ENCODE data around the gene BRD2.

Gene BRD2

DNA sequence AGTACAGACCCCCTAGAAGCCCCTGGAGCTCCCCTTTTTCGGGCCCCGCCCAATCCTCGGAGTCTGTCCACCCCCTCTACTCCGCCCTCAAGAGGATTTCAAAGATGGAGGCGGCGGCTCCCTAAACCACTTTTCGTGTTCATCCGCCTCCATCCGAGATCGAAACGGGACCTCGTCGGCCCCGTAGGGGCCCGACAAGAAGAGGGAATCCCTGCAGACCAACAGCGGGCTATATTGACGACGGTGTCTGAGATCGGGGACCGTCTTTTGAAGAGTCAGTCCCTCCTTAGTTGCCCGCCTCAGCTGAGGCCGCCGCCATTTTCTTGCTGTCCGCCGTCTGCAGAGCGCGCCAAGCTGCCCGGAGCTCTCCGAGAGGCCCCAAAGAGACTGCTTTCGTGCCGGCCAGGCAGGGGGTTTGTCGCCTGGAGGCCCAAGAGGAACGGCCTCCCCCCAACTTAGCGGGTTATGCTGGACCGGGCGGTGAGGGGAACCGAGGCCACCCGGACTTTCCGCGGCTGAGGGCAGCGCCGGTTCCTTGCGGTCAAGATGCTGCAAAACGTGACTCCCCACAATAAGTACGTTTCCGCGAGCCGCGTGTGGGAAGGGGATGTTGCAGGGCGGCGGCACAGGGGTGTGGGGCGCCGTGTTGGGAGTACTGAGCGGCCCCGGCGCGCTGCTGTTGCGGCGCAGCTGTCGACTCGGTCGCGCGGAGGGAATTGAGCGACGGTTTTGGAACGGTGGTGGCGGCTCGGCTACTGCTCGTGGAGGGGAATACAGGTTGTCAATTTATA, 4.2 kb downstream of the BRD2 start:
- DNase-seq (ENCODE audit: low read depth, low spot score): no peak
- Histone ChIP-seq H3K9me3 (ENCODE audit: low read depth, low read length) (no peaks in the 10 kb centered on the region), H3K36me3 (ENCODE audit: insufficient read depth, low read length) (peaks cover 54% of the 10 kb centered on the region), H3K9ac (ENCODE audit: insufficient read length) (peak overlapping the region; percentile 94), H3K27ac (peak overlapping the region; percentile 92), H3K4me3 (peak overlapping the region; percentile 88)
- TF ChIP-seq POLR2AphosphoS5 (IDR thresholded peaks at IDR 0.05; ENCODE audit: borderline replicate concordance, low read depth, low read length): peak; percentile 46
- no peak for TF ChIP-seq EZH2 (IDR thresholded peaks at IDR 0.05)

DNA sequence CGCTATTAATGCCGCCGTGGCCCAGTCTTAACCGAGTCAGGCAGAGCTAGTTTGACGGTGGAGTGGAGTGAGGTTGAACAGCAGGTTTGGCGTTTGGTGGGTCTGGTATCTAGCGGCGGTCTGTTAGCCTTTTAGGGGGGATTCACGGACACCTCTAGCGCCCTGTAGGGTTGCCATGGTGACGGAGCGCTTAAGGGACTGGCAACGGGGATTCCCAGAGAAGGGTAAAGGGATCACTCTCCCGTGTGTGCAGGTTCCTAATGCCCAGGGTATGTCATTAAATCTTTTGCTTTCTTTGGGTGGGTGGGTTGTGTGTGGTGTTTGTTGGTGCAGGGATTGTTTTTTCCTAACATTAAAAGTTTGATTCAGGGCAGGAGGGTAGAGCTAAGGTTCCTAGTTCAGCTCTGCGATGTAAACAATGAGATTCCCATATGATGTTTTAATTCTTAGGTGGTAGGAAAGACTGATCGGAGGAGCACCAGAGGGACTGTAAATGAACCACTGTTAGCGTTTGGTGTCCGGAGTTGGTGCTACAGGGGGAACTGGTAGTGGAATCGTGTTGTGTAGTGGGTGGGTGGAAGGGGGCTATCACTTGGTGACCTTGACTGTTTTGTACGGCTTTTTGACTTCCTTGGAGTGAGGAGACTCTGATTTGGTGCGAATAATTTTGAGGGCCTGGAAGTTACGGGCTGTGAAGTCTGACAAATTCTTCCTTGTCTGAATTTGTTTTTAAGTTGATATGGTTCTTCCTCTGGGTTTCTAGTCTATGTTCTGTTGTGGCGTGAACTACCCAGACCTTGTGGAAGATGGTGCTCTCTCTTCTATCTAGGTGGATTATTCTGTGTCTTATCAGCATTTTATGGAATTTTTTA, 5.0 kb downstream of the BRD2 start:
- DNase-seq (ENCODE audit: low read depth, low spot score): no peak
- H3K9me3 ChIP-seq (ENCODE audit: low read depth, low read length): no peaks in the 10 kb centered on the region
- no peak for TF ChIP-seq POLR2AphosphoS5 (IDR thresholded peaks at IDR 0.05; ENCODE audit: borderline replicate concordance, low read depth, low read length)
- TF ChIP-seq EZH2 (IDR thresholded peaks at IDR 0.05): no peak
- no peak for TF ChIP-seq FOXP2 (optimal IDR thresholded peaks at IDR 0.05; ENCODE audit: control extremely low read depth, extremely low read length, insufficient read depth)
- peak overlapping the region; percentile 94 for H3K9ac ChIP-seq (ENCODE audit: insufficient read length)
- H3K4me3 ChIP-seq: peak overlapping the region; percentile 88
- peaks cover 62% of the 10 kb centered on the region for H3K36me3 ChIP-seq (ENCODE audit: insufficient read depth, low read length)
- H3K27ac ChIP-seq: peak overlapping the region; percentile 92

DNA sequence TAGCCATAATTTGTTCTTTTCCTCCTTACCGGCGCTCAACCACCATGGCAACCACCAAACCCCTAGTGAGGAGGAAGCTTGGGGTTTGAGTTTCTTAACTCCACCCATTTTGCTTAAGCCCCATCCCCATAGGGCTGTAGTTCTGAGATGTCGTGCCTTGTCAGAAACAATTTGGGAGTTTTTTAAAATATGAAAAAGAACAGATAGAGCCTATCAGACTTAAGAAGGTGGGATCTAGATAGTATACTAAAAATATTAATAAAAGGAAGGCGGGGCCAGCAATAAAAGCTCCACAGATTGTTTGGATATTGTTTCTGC, 5.6 kb downstream of the BRD2 start:
- no peaks in the 10 kb centered on the region for H3K9me3 ChIP-seq (ENCODE audit: low read depth, low read length)
- H3K27ac ChIP-seq: no peak overlapping the region
- DNase-seq (ENCODE audit: low read depth, low spot score): no peak
- peaks cover 68% of the 10 kb centered on the region for H3K36me3 ChIP-seq (ENCODE audit: insufficient read depth, low read length)
- H3K9ac ChIP-seq (ENCODE audit: insufficient read length): peak overlapping the region; percentile 94
- no peak for TF ChIP-seq POLR2AphosphoS5 (IDR thresholded peaks at IDR 0.05; ENCODE audit: borderline replicate concordance, low read depth, low read length)
- TF ChIP-seq FOXP2 (optimal IDR thresholded peaks at IDR 0.05; ENCODE audit: control extremely low read depth, extremely low read length, insufficient read depth): no peak
- no peak for TF ChIP-seq EZH2 (IDR thresholded peaks at IDR 0.05)
- peak overlapping the region; percentile 88 for H3K4me3 ChIP-seq

DNA sequence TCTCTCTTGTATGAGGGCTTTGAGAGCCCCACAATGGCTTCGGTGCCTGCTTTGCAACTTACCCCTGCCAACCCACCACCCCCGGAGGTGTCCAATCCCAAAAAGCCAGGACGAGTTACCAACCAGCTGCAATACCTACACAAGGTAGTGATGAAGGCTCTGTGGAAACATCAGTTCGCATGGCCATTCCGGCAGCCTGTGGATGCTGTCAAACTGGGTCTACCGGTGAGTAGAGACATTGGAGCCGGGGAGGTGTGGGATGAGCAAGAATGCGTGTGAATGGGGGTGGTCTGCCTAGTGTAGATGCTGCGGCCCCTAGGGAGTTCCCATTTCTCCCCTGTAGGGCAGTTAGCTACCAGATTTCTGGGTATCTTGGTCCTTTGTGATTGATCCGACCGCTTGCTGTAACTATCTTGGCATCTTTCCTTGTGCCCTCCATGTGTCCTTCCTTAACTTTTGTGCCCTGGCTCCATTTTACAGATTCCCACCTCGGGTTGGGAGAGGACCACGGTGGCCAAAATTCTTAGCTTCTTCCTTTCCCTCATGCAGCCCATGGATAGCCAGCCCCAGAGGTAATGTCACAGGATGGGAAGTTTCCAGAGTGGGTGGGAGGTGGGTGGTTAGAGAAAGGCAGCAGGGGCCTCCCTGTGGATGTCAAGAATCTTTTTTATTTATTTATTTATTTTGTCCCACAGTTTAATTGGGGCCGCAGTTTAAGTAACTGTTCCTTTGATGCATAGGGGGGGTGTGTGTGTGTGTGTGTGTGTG, 6.3 kb downstream of the BRD2 start:
- peaks cover 75% of the 10 kb centered on the region for H3K36me3 ChIP-seq (ENCODE audit: insufficient read depth, low read length)
- peak overlapping the region; percentile 94 for H3K9ac ChIP-seq (ENCODE audit: insufficient read length)
- H3K4me3 ChIP-seq: peak overlapping the region; percentile 88
- no peaks in the 10 kb centered on the region for H3K9me3 ChIP-seq (ENCODE audit: low read depth, low read length)
- H3K27ac ChIP-seq: no peak overlapping the region
- TF ChIP-seq FOXP2 (optimal IDR thresholded peaks at IDR 0.05; ENCODE audit: control extremely low read depth, extremely low read length, insufficient read depth) (no peak), EZH2 (IDR thresholded peaks at IDR 0.05) (no peak), POLR2AphosphoS5 (IDR thresholded peaks at IDR 0.05; ENCODE audit: borderline replicate concordance, low read depth, low read length) (no peak)
- no peak for DNase-seq (ENCODE audit: low read depth, low spot score)

DNA sequence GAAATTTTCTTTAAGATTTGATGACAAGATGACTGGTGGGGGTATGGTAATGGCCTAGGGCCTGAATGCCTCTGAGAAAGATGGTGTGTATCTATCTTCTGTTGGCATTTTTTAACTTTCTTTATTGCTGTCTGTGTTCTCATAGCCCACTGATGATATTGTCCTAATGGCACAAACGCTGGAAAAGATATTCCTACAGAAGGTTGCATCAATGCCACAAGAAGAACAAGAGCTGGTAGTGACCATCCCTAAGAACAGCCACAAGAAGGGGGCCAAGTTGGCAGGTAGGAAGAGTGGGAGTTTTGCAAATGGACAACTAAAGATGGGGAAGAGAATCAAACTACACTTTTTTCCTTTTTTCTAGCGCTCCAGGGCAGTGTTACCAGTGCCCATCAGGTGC, 7.5 kb downstream of the BRD2 start:
- peaks cover 87% of the 10 kb centered on the region for H3K36me3 ChIP-seq (ENCODE audit: insufficient read depth, low read length)
- 0 out of 2 replicates have a peak overlapping the region, but pooled peaks have one; percentile 17 for H3K27ac ChIP-seq
- H3K9ac ChIP-seq (ENCODE audit: insufficient read length): peak overlapping the region; percentile 94
- TF ChIP-seq FOXP2 (optimal IDR thresholded peaks at IDR 0.05; ENCODE audit: control extremely low read depth, extremely low read length, insufficient read depth) (no peak), EZH2 (IDR thresholded peaks at IDR 0.05) (no peak), POLR2AphosphoS5 (IDR thresholded peaks at IDR 0.05; ENCODE audit: borderline replicate concordance, low read depth, low read length) (no peak; the same call in 1 of the 2 replicates)
- H3K9me3 ChIP-seq (ENCODE audit: low read depth, low read length): no peaks in the 10 kb centered on the region
- peak overlapping the region; percentile 88 for H3K4me3 ChIP-seq
- DNase-seq (ENCODE audit: low read depth, low spot score): no peak

DNA sequence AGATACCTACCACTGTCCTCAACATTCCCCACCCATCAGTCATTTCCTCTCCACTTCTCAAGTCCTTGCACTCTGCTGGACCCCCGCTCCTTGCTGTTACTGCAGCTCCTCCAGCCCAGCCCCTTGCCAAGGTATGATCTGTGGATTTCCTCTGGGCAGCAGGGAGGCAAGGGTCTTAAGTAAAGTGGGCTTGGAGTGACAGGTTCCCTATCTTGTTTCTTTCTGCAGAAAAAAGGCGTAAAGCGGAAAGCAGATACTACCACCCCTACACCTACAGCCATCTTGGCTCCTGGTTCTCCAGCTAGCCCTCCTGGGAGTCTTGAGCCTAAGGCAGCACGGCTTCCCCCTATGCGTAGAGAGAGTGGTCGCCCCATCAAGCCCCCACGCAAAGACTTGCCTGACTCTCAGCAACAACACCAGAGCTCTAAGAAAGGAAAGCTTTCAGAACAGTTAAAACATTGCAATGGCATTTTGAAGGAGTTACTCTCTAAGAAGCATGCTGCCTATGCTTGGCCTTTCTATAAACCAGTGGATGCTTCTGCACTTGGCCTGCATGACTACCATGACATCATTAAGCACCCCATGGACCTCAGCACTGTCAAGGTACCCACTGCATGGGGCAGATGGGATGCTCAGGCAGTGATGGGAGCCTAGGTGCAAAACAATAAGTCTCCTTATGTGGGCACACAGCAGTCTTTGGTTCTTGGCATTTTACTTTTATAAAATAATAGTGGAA, 8.1 kb downstream of the BRD2 start:
- TF ChIP-seq POLR2AphosphoS5 (IDR thresholded peaks at IDR 0.05; ENCODE audit: borderline replicate concordance, low read depth, low read length) (no peak), EZH2 (IDR thresholded peaks at IDR 0.05) (no peak), FOXP2 (optimal IDR thresholded peaks at IDR 0.05; ENCODE audit: control extremely low read depth, extremely low read length, insufficient read depth) (no peak)
- H3K27ac ChIP-seq: no peak overlapping the region
- 0 out of 2 replicates have a peak overlapping the region, but pooled peaks have one; percentile 0 for H3K4me3 ChIP-seq
- no peaks in the 10 kb centered on the region for H3K9me3 ChIP-seq (ENCODE audit: low read depth, low read length)
- DNase-seq (ENCODE audit: low read depth, low spot score): no peak
- H3K9ac ChIP-seq (ENCODE audit: insufficient read length): no peak overlapping the region
- peaks cover 93% of the 10 kb centered on the region for H3K36me3 ChIP-seq (ENCODE audit: insufficient read depth, low read length)

DNA sequence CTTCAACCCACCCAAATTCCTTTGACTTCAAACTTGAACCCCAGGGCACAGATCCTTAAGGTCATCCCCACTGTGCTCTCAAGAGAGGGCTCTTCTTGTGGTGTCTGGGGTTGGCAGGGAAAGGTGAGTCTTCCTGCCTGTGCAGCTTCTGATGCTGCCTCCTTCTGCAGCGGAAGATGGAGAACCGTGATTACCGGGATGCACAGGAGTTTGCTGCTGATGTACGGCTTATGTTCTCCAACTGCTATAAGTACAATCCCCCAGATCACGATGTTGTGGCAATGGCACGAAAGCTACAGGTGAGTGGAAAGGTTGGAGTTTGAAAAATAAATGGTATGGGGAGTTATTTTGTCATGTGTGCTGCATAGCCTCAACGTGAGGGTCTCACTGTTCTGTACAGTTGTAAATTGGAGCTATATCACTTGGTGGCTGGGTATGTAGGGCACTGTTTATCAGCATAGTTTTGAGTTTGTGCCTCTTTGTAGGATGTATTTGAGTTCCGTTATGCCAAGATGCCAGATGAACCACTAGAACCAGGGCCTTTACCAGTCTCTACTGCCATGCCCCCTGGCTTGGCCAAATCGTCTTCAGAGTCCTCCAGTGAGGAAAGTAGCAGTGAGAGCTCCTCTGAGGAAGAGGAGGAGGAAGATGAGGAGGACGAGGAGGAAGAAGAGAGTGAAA, 9.0 kb downstream of the BRD2 start:
- Histone ChIP-seq H3K9ac (ENCODE audit: insufficient read length) (no peak overlapping the region), H3K27ac (peak overlapping the region; percentile 51; the same call in 1 of the 2 replicates), H3K9me3 (ENCODE audit: low read depth, low read length) (no peaks in the 10 kb centered on the region), H3K4me3 (no peak overlapping the region), H3K36me3 (ENCODE audit: insufficient read depth, low read length) (peaks cover 100% of the 10 kb centered on the region)
- no peak for DNase-seq (ENCODE audit: low read depth, low spot score)
- TF ChIP-seq POLR2AphosphoS5 (IDR thresholded peaks at IDR 0.05; ENCODE audit: borderline replicate concordance, low read depth, low read length): no peak; the same call in 1 of the 2 replicates
- no peak for TF ChIP-seq EZH2 (IDR thresholded peaks at IDR 0.05)
- TF ChIP-seq FOXP2 (optimal IDR thresholded peaks at IDR 0.05; ENCODE audit: control extremely low read depth, extremely low read length, insufficient read depth): no peak

Data from SK-N-MC (cell line).